HT1080 (cell line): Measurements from ENCODE around the gene IRF2. TPM values are rescaled to one million over a fixed set of nuclear protein-coding genes. Genes with fewer than 3 reads are reported as not detected.
"Not testable (repeated sequence)": the region's sequence is repeated elsewhere in the genome, so short reads cannot be mapped to it uniquely, and the experiment has no call there.

Experiments
- DNase-seq: peaks from one replicate; pipeline ENCODE4 v3.0.0-alpha.2; 2015; ENCODE audit warnings: low read depth
- total RNA-seq: library from RNA; depleted of rRNA; stranded (reverse); fragments of >200 nt; shearing (Covaris generic); gene quantifications from 2 replicates; pipeline ENCODE4 v1.2.3, GENCODE V29; 2014

Gene IRF2
- total RNA-seq, 1 experiment from 2014 or later = 22.8 TPM

DNA sequence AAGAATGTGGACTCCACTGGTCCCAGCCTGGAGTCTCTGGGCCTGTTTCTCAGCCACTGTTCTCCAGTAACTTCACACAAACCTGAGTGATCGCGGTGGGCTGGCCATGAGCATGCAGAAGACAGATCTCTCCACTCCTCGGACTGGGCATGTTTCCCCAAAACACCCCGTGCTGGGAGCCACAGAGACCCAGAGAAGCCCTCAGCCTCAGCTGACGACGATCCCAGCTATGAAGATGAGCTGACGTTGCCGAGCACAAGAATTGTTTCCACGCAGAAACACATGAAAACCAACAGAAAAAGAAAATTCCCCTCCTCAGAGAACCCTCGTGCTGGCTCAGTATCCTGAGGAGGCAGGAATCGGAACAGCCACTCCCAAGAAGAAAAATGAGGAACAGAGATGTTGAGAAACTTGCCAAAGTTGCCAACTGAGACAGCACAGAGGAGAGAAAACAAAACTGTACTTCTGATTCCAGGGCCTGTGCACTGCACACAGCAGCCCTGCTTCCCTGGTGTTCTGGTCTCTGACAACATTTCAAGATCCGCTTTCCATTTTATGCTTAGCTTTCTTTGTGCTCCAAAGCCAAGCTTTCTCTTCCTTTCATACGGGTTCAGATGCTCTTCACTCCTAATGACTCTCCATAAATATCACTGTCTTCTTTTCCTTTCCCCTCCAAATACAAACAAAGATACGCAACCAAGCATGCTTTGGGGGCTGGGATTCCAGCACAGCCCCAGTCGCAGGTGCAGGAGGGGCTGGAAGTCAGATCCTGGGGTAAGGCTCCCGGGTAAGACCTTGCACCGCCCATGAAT lies 81.4 kb downstream of the IRF2 start:
- DNase-seq = no peak

DNA sequence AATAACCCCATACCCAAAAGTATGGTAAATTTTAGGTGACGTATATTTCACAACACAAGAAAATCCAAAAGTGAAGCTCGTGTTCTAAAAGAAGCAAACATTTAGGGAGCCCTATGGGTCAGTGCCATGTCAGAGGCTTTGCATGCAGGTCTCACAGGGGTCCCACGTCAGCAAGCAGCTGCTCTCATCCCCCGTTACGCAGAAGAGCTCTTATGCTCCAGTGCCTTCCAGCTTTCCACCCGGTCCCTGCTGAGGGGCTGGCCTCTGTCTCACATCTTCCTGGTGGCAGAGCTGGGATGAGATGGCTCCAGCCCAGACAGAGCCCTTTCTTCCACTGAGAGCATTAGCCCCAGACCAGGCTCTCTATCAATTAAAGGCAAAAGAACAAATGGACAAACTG lies 82.0 kb downstream of the IRF2 start:
- no peak for DNase-seq

DNA sequence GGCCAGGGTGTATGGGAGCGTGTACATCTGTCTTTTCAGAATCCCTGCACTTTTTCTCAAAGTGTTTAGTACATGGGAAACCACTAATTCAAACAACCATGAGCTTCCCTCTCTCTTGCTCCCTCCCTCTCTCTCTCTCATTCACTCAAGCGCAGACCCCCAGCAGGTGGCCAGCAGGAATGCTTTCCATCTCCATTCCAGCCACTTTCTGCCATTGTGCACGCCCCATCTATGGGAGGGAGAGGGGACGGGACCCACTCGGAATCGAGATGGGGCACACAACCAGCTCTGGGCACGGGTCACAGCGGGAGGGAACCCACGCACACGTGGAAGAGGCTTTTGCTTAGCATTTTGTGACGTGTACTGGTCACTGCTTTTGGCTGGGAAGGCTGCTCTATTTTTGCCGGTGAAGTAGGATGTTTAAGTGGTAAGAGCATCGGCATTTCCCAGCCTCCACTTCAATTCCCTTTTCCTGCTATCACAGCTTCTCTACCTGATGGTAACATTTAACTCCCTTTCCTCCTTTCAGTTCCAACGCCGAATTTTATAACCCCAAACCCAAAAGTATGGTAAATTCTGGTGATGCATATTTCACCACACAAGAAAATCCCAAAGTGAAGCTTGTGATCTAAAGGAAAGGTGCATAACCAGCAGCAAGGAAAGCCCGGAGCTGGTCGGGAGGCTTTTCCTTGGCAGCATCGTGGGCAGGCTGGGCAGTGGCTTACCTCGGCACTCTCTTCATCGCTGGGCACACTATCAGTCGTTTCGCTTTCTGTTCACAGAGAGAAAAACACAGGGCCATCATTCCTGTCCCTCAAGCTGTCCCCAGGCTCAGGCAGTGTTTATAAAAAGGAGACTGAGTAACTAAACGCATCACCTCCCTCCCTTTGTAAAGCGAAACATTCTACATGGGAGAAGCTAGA lies 84.1 kb downstream of the IRF2 start:
- DNase-seq = no peak

DNA sequence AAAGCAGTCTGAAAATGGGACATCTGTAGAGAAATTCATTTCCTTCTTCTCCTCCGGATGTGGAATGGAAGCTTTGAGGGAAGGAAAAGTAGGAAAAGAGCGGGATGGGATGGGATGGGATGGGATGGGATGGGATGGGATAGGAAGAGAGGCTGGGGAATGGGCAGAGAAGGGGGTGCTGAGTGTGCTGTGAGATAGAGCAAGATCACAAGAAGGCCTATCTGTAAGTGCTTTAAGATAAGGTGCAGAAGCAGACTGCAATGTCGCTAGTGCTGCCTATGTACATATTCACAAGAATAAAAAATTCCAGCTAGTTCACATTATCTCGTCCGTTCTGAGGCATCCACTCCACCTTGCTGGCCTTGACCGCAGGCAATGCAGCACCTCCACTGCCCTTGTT lies 86.2 kb downstream of the IRF2 start:
- no peak for DNase-seq

DNA sequence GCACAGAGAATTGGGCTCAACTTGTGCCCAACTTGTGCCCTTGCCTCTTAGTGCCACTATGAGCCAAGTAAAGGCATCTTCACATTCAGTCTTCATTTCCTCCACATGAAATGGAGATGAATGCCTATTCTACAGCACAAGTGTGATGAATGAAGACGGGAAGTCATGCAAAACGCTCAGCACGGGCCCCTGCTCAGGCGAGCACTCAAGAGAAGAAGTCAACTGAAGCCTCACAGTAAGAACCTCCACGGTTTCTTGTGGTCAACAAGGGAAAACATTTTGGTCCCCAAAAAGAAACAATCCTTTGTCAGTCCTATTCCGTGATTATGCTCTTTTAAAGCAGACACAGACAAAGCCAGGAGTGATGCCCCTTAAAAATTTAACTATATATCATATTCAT lies 87.0 kb downstream of the IRF2 start:
- DNase-seq = no peak

DNA sequence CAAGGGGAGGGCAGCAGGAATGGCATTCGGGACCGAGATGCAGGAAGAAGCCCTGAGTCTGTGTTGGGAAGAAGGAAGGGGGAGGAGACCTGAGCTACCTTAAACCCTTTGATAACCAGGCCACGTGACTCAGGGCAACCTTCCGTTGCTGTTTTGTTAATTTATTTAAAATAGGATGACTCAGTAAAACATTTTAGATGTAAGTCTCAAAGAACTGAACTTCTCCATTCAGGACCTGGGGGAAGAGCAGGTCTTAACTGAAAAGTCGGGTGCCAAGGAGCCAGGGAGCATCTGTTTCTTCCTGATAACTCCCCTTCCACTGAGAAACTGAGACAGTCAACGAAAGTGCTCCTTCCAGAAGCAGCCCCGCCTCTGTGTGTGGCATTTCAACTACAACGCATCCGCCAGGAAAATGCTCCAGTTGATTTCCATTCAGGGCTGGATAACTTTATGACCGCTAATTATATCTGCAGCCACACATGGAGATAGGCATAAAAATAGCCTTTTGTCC lies 88.0 kb downstream of the IRF2 start:
- no peak for DNase-seq

DNA sequence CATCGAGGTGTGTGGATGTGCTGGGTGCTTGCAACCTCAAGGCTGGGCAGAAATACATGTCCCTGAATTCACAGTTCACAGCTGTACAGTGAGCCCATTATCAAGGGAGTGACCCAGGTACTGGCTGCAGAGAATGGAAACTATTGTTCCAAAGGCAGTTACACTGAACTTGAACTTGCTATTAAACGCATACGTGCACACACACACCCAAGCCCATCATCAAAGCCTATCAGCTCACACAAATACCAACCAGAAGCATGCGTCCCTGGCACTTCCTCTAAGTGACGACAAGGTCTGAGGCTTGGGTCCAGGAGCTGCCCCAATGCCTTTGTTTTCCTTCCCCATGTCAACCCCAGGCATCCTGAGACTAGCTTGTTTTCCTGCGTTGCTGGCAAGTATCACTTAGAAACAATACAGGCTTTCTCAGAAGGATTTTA lies 88.6 kb downstream of the IRF2 start:
- no peak for DNase-seq

DNA sequence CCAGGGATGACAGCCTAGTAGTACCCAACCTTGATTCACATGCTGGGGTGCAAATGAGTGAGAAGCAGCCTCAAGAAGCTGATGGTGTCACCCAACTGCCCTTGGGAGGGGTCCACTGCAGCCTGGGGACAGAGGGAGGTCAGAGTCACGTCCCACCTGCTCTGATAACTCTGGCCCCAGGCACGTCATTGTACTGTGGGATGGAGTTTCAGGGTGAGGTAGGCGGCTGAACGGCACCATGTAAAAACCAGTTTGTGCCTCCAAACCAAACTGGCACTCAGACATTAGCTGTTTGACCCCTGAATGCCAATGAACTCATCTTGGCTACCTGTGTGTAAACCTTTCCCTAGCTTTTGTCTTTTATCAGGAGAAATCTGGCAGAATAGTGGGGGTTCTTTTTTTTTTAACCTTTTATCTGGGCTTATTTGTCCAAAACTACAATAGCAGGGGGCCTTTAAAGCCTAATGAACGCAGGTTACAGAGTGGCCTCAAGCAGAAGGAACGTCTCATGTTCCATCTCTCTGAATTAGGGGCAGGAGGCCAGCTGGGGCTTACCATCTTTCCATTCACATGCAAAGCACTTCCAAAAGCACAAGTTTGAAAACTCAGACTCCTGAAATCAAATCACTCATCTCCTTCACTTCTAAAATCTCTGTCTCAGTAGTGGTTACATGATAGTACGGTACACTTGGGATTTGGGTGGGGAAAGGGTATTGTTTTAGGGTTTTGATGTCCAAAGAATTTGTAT lies 89.4 kb downstream of the IRF2 start:
- no peak for DNase-seq

DNA sequence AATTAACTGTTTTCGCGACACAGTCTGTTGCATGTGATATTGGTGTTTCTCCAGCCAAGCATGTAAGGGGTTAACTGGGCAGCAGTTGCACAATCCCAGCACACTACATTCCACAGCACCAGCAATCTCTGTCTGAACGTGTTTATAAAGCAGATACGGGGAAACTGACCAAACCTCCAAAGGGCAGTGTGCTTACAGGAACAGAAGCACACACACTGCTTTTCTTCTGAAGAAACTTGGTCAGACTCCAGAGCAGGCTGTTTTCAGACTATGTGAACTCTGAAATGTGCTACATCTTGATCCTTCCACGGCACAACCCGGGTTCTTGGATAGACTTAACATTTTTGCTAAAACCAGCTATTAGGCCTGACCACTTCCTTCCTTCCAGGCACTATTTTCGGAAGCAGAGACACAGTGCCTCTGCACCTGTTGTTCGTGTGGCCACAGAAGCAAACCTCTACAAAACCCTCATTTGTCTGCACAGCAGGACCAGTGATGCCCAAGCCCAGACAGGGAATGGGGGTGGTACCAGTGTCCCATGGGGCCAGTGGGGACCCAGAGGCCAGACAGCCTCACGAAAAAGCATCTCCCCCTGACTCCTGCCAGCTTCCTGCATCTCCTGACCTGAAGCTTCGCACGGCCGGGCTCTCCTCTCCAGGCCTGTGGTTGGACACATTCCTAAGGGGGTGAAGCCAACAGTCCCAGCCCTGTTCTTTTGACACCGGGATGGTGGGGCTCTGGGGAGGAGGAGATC lies 90.1 kb downstream of the IRF2 start:
- peak; percentile 74 for DNase-seq

DNA sequence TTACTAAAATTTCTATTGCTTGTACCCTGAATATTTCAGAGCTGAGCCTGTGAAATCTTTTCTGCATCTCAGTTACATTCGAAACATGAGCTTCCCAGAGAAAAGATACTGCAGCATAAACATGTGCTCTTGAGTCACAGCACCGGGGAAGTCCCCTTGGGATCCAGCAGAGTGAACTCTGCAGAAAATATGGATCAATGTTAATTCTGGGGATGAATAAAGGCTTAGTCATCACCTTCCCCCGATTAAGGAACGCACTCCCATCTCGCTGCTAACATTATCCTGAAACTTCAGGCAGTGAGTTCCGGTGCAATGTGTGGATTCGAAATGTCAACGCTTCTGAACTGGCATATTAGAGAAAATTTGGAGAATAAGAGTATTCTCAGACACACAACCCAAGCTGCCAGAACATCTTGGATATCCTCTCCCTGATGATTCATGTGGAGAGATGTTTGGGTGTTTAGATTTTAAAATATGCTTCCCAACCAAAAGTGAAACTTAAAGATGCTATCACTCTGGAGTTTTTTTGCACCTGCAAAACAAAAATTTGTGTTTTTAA lies 90.8 kb downstream of the IRF2 start:
- DNase-seq = peak; percentile 96

DNA sequence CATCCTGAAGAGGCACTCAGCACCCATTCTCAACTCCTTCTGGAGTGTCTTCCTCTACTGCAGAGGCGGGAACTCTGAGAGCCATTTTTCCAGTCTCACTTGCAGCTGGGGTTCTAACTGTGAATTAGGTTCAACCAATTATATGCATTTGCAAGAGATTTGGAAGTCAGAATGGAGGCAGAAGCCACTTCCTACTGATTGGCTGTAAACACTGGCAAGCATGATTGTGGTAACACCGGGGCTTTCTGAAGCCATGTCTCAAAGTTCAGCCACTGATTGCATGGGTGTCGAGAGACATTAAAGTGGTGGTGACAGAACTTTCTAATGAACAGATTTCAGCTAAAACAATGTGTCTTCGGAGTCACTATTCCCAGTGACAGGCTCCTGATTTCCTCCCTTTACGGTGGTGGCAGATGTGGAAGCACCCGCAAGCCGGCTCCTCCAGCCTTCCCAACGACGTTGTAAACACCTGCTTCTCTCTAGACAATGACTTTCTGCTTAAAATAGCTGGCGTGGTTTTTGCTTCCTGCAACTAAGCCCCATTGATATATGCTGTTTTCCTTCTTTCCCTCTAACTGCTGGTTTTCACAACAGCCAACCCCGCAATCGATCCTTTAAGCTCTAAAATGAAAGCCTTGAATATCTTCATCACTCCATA lies 92.0 kb downstream of the IRF2 start:
- DNase-seq = peak; percentile 11

DNA sequence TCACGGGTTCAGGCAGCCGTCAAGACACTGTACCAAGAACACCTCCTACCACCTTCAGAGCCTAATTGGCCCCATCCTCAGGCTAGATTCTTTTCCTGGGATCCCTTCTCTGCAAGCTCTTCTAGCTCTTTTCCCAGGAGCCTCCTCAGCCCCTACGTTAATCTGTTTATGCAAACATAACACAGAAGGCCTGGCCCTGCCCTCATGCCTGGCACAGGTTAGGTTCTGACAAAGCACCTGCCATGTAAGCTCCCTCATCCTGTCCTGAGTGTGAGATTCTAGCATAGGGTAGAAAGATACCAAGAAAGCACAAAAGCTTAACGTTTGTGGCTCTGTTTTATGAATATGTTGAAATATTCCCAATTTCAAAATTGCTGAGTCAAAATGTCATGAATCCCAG lies 93.6 kb downstream of the IRF2 start:
- DNase-seq = no peak

DNA sequence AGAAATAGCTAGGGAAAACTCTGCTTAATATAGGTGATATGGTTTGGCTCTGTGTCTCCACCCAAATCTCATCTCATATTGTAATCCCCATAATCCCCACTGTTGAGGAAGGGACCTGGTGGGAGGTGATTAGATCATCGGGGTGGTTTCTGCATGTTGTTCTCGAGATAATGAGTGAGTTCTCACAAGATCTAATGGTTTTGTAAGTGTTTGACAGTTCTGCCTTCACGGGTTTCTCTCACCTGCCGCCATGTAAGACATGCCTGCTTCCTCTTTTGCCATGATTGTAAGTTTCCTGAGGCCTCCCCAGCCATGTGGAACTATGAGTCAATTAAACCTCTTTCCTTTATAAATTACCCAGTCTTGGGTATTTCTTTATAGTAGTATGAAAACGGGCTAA lies 94.1 kb downstream of the IRF2 start:
- DNase-seq = not testable (repeated sequence)

DNA sequence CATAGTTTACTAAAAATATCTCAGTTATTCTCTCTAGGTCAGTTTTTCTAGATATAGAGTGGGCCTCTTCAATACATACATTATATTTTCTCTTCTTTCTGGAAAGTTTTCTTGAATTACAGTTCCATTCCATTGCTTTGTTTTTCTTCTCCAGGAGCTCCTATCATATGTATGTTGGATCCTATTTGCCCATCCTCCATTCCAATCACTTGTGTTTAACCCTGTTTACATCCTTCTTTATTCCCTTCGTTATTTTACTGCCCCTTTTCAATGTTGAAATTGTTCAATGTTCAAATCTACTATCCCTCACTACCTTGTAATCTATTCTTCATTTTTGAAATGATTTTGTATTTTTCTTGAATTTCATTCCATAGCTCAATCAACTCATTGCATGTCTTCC lies 97.4 kb downstream of the IRF2 start:
- DNase-seq = no peak

DNA sequence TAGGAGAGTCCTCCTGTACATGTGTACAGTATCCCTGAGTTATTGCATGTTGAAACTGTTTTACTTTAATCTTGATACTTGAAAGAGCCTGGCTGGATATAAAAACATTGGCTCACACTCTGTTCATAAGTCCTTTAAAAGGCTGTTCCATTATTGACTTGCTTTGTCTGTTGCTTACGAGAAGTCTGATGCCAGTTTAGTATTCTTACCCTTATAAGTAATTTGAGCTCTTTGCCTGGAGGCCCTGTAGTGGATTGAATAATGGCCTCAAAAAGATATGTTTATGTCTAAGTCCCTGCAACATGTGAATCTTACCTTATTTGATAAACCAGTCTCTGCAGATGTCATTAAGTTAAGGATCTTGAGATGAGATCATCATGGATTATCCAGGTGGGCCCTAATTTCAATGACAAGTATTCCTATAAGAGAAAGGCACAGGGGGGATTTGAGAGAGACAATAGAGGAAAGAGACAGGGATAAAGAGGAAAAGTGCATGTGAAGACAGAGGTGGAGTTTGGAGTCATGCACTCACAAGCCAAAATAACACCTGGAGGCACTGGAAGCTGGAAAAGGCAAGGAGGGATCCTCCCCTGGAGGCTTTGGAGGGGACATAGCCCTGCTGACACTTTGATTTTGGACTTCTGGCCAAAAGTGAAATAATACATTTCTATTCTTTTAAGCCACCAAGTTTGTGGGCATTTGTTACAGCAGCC lies 98.1 kb downstream of the IRF2 start:
- no peak for DNase-seq

DNA sequence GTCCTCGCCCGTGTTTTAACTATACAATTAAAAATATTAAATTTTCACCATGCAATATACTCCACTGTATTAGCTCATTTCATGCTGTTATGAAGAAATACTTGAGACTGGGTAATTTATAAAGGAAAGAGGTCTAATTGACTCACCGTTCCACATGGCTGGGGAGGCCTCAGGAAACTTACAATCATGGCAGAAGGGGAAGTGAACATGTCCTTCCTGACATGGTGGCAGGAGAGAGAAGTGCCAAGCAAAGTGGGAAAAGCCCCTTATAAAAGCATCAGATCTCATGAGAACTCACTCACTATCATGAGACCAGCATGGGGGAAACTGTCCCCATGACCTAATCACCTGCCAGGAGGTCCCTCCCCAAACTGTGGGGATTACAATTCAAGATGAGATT lies 98.7 kb downstream of the IRF2 start:
- not testable (repeated sequence) for DNase-seq

DNA sequence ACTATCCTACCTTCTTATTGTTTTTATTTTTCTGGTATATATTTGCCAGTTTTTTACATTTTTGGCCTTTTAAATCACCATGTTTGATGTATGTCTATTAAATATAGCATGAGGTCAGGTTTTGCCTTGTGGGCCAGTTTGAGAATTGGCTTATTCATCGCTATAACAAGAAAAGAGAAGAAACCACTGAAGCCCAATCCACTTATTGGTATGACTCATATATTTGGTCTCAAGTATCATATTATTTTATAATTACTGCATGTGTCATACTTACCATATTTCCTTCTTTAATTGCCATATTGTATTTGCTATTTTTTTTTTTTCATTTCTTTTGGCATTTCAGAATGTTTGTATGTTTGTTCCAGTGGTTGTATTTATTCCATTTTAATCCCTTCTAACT lies 99.3 kb downstream of the IRF2 start:
- DNase-seq = peak; percentile 57

DNA sequence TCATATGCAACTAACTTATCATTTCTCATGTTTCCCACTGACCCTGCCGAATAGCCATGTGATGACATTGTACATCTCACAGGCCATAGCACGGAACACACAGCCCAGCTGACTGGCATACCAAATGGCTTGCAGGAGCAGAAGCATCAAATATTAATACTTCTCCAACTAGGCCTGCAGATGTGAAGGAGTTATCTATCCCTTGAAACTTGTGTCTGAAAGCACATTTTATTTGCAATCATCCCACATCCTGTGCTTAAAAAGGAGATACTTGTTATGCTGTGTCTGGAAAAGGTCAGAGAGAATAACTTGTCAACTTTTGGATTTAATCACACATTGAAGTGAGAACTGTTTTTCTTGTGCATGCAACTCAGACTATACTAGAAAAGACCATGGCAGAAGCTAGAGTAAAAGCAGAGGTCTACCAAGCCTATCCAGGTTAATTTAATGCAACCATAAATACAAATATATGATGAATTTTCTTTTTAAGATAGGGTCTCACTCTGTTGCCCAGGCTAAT lies 100.4 kb downstream of the IRF2 start:
- DNase-seq = no peak

DNA sequence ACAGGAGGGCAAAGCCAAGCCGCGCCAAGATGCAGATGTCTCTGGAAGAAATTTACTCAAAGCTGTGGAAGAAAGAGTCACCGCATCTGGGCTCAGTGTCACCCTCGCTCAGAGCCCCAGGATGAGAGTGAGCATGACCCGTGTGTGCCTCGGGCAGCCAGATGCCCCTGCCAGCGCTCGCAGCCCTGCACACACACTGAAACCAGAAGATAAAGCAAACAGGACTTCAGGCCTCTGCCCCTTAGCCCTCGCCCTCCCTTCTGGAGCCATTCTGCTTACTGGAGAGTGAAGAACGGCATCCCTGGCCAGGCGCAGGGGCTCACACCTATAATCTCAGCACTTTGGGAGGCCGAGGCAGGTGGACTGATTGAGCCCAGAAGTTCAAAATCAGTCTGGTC lies 103.0 kb downstream of the IRF2 start:
- DNase-seq = no peak
